Coronary artery (tissue), 2 donors: ENCODE measurements around the gene FLT4.

Experiments
- DNase-seq: peaks from one replicate; pipeline ENCODE4 v3.0.0-alpha.2; 2017; ENCODE audit warnings: low spot score
- H3K27ac ChIP-seq, 2 donors: fragments of 200-600 bp; sonication (generic); one replicate each; pipeline ENCODE4 v1.5.1; 2016 to 2019
- H3K4me3 ChIP-seq: fragments of 200-600 bp; sonication (generic); 2 replicates; pipeline ENCODE4 v1.5.1; 2016; ENCODE audit warnings: mild to moderate bottlenecking, moderate library complexity
- CTCF ChIP-seq: fragments of 200-600 bp; sonication (generic); IDR thresholded peaks from one replicate; pipeline ENCODE4 v1.5.1; 2019; ENCODE audit warnings: antibody characterized with exemption

Gene FLT4

DNA sequence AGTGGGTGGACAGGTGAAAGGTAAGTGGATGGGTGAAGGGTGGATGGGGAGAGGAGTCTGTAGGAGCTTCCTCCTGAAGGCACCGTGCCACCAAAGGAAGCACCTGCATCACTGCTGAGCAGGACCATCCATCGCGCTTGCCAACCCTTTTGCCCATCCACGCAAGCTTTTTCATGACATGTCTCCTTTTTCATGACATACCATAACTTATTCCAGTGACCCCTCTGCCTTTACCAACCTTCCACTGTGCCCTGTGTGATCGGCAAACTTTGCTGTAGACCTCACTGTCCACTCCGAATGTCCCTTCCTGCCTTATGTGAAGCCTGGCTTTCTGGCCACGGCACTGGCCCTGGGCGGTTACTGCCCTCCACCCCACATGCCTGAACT is 13.4 kb downstream of the FLT4 start:
- no peak for TF ChIP-seq CTCF
- Histone ChIP-seq H3K27ac (no peak overlapping the region), H3K4me3 (no peak overlapping the region)
- DNase-seq, result no peak

DNA sequence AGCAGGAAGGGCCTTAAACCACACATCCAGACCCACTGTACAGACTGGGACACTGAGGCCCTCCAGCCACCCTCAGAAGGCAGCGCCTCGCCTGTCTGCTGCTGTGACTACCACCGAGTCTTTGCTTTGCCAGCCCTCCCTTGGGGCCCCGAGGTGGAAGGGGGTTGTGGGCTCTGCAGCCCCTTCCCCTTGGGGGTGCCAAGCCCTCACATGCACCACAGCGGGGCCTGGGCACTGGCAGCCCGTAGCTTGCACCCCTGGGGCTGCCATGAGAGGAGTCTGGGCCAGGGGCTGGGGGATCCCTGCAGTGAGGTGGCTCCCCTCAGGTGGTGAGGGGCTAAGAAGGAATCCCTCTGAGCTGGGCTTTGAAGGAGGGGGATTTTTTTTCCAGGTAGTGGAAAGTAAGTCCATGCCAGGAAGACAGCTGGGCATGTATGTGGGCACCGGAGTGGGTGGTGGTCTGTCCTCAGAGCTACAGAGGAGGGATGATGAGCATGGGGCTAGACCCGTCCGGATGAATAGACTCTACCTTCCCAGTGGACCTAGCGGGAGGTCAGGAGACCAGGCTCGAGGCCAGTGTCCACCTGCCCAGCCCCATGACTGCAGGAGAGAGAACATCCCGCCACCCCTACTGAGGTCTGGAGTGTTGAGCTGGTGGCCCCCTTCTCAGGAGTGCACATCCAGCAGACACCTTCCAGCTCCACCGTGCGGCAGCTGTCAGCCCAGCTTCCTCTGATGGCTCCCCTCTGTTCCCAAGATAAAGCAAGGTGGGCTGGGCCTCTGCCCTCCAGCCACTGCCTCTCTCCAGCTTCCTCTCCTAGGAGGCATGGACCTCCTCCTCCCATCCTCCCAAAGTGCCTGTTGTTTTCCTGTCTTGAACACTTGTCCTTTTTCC is 15.9 kb downstream of the FLT4 start:
- Histone ChIP-seq H3K27ac (no peak overlapping the region), H3K4me3 (no peak overlapping the region)
- DNase-seq, result no peak
- TF ChIP-seq CTCF, result no peak

- no peak for DNase-seq
- H3K4me3 ChIP-seq, result no peak overlapping the region
- no peak for TF ChIP-seq CTCF
- no peak overlapping the region for H3K27ac ChIP-seq
Observed at GRCh38 chr5:180632768-180633167, 16.6 kb downstream of the FLT4 start.

GRCh38 chr5:180631549-180632383 is 17.6 kb downstream of the FLT4 start:
- H3K27ac ChIP-seq, result no peak overlapping the region
- TF ChIP-seq CTCF, result no peak
- no peak for DNase-seq
- no peak overlapping the region for H3K4me3 ChIP-seq

- TF ChIP-seq CTCF, result no peak
- no peak for DNase-seq
- Histone ChIP-seq H3K4me3 (no peak overlapping the region), H3K27ac (no peak overlapping the region)
Observed at GRCh38 chr5:180630426-180630825, 19.0 kb downstream of the FLT4 start.

- no peak for DNase-seq
- Histone ChIP-seq H3K27ac (no peak overlapping the region), H3K4me3 (no peak overlapping the region)
- TF ChIP-seq CTCF, result no peak
Observed at GRCh38 chr5:180629831-180630382, 19.5 kb downstream of the FLT4 start.
